Stimulated activated memory B cell treated with anti-CD40 and anti-IgM and Interleukin-4, amounts not matched to agents 10 μg/mL and 1 μg/mL and 100 μg/mL, for 72 hours (primary cell): Measurements from ENCODE around the gene SLCO4C1.

Source experiments
- ATAC-seq: fragments of 150-1000 bp; cut with Tn5 transposase; 2 replicates; pipeline ENCODE4 v1.10.0; 2021
- H3K27ac Mint-ChIP-seq: one replicate; pipeline ENCODE4 v1.8.0; 2022; ENCODE audit warnings: mild to moderate bottlenecking, mixed read lengths
- H3K27me3 Mint-ChIP-seq: one replicate; pipeline ENCODE4 v1.8.0; 2022; ENCODE audit warnings: mixed read lengths
- H3K36me3 Mint-ChIP-seq: one replicate; pipeline ENCODE4 v1.8.0; 2022; ENCODE audit warnings: mixed read lengths
- H3K4me1 Mint-ChIP-seq: one replicate; pipeline ENCODE4 v1.8.0; 2022; ENCODE audit warnings: mixed read lengths
- H3K4me3 Mint-ChIP-seq: one replicate; pipeline ENCODE4 v1.8.0; 2022; ENCODE audit warnings: mild to moderate bottlenecking, moderate library complexity, mixed read lengths
- H3K9me3 Mint-ChIP-seq: one replicate; pipeline ENCODE4 v1.8.0; 2022; ENCODE audit warnings: mixed read lengths

SLCO4C1 gene

GRCh38 chr5:102286476-102286875 is 9.6 kb downstream of the SLCO4C1 start:
- H3K4me1 Mint-ChIP-seq = peaks cover 23% of the 10 kb centered on the region
- ATAC-seq = no peak
- no peaks in the 10 kb centered on the region for H3K36me3 Mint-ChIP-seq
- H3K27me3 Mint-ChIP-seq = no peaks in the 10 kb centered on the region
- no peak overlapping the region for H3K4me3 Mint-ChIP-seq
- no peaks in the 10 kb centered on the region for H3K9me3 Mint-ChIP-seq
- no peak overlapping the region for H3K27ac Mint-ChIP-seq

- no peaks in the 10 kb centered on the region for H3K27me3 Mint-ChIP-seq
- H3K4me1 Mint-ChIP-seq = peaks cover 23% of the 10 kb centered on the region
- no peak overlapping the region for H3K27ac Mint-ChIP-seq
- no peak overlapping the region for H3K4me3 Mint-ChIP-seq
- H3K36me3 Mint-ChIP-seq = no peaks in the 10 kb centered on the region
- ATAC-seq = no peak
- H3K9me3 Mint-ChIP-seq = no peaks in the 10 kb centered on the region
Observed at GRCh38 chr5:102283102-102283797, 12.8 kb downstream of the SLCO4C1 start.

GRCh38 chr5:102279711-102280110 is 16.4 kb downstream of the SLCO4C1 start:
- no peaks in the 10 kb centered on the region for H3K36me3 Mint-ChIP-seq
- no peak overlapping the region for H3K27ac Mint-ChIP-seq
- H3K4me1 Mint-ChIP-seq = peaks cover 10% of the 10 kb centered on the region
- ATAC-seq = no peak
- H3K4me3 Mint-ChIP-seq = no peak overlapping the region
- H3K27me3 Mint-ChIP-seq = no peaks in the 10 kb centered on the region
- H3K9me3 Mint-ChIP-seq = no peaks in the 10 kb centered on the region

- Mint-ChIP-seq H3K27ac (no peak overlapping the region), H3K27me3 (no peaks in the 10 kb centered on the region), H3K4me1 (no peaks in the 10 kb centered on the region), H3K9me3 (no peaks in the 10 kb centered on the region), H3K36me3 (no peaks in the 10 kb centered on the region), H3K4me3 (no peak overlapping the region)
- no peak for ATAC-seq
Observed at GRCh38 chr5:102278231-102278630, 17.9 kb downstream of the SLCO4C1 start.

- no peak for ATAC-seq
Observed at GRCh38 chr5:102277144-102277543, 18.9 kb downstream of the SLCO4C1 start.

GRCh38 chr5:102271759-102272158 is 24.3 kb downstream of the SLCO4C1 start:
- peaks cover 20% of the 10 kb centered on the region for H3K9me3 Mint-ChIP-seq
- no peak for ATAC-seq
- H3K27ac Mint-ChIP-seq = no peak overlapping the region
- no peaks in the 10 kb centered on the region for H3K27me3 Mint-ChIP-seq
- H3K36me3 Mint-ChIP-seq = peaks cover 9% of the 10 kb centered on the region
- no peak overlapping the region for H3K4me3 Mint-ChIP-seq
- no peaks in the 10 kb centered on the region for H3K4me1 Mint-ChIP-seq

More at GRCh38 chr5:102277144-102277543, 18.9 kb downstream of the SLCO4C1 start:
- H3K4me1 Mint-ChIP-seq = no peaks in the 10 kb centered on the region
- H3K9me3 Mint-ChIP-seq = no peaks in the 10 kb centered on the region
- no peak overlapping the region for H3K27ac Mint-ChIP-seq
- H3K4me3 Mint-ChIP-seq = no peak overlapping the region
- H3K27me3 Mint-ChIP-seq = no peaks in the 10 kb centered on the region
- H3K36me3 Mint-ChIP-seq = no peaks in the 10 kb centered on the region

- peaks cover 20% of the 10 kb centered on the region for H3K9me3 Mint-ChIP-seq
- H3K36me3 Mint-ChIP-seq = peaks cover 9% of the 10 kb centered on the region
- H3K4me3 Mint-ChIP-seq = no peak overlapping the region
- ATAC-seq = no peak
- no peaks in the 10 kb centered on the region for H3K4me1 Mint-ChIP-seq
- no peak overlapping the region for H3K27ac Mint-ChIP-seq
- no peaks in the 10 kb centered on the region for H3K27me3 Mint-ChIP-seq
Observed at GRCh38 chr5:102270036-102270435, 26.0 kb downstream of the SLCO4C1 start.

- Mint-ChIP-seq H3K4me1 (no peaks in the 10 kb centered on the region), H3K36me3 (no peaks in the 10 kb centered on the region), H3K27ac (no peak overlapping the region), H3K27me3 (no peaks in the 10 kb centered on the region), H3K4me3 (no peak overlapping the region), H3K9me3 (peaks cover 3% of the 10 kb centered on the region)
- no peak for ATAC-seq
Observed at GRCh38 chr5:102262688-102263087, 33.4 kb downstream of the SLCO4C1 start.

GRCh38 chr5:102249381-102249780 is 46.7 kb downstream of the SLCO4C1 start:
- Mint-ChIP-seq H3K4me1 (no peaks in the 10 kb centered on the region), H3K27me3 (no peaks in the 10 kb centered on the region), H3K27ac (no peak overlapping the region), H3K36me3 (no peaks in the 10 kb centered on the region), H3K9me3 (no peaks in the 10 kb centered on the region), H3K4me3 (no peak overlapping the region)
- no peak for ATAC-seq

GRCh38 chr5:102243213-102243612 is 52.9 kb downstream of the SLCO4C1 start:
- no peaks in the 10 kb centered on the region for H3K36me3 Mint-ChIP-seq
- no peak overlapping the region for H3K4me3 Mint-ChIP-seq
- H3K27ac Mint-ChIP-seq = no peak overlapping the region
- no peaks in the 10 kb centered on the region for H3K4me1 Mint-ChIP-seq
- ATAC-seq = no peak
- no peaks in the 10 kb centered on the region for H3K9me3 Mint-ChIP-seq
- no peaks in the 10 kb centered on the region for H3K27me3 Mint-ChIP-seq

- Mint-ChIP-seq H3K36me3 (no peaks in the 10 kb centered on the region), H3K4me3 (no peak overlapping the region), H3K4me1 (no peaks in the 10 kb centered on the region), H3K27me3 (no peaks in the 10 kb centered on the region), H3K27ac (no peak overlapping the region), H3K9me3 (no peaks in the 10 kb centered on the region)
- no peak for ATAC-seq
Observed at GRCh38 chr5:102241809-102242421, 54.2 kb downstream of the SLCO4C1 start.

GRCh38 chr5:102231693-102232619 is 64.1 kb downstream of the SLCO4C1 start:
- Mint-ChIP-seq H3K27me3 (no peaks in the 10 kb centered on the region), H3K4me3 (no peak overlapping the region), H3K4me1 (no peaks in the 10 kb centered on the region), H3K9me3 (no peaks in the 10 kb centered on the region), H3K27ac (no peak overlapping the region), H3K36me3 (no peaks in the 10 kb centered on the region)
- no peak for ATAC-seq

- Mint-ChIP-seq H3K36me3 (no peaks in the 10 kb centered on the region), H3K4me1 (no peaks in the 10 kb centered on the region), H3K9me3 (no peaks in the 10 kb centered on the region), H3K4me3 (no peak overlapping the region), H3K27me3 (no peaks in the 10 kb centered on the region), H3K27ac (no peak overlapping the region)
- no peak for ATAC-seq
Observed at GRCh38 chr5:102229685-102230084, 66.4 kb downstream of the SLCO4C1 start.

- H3K27ac Mint-ChIP-seq = no peak overlapping the region
- no peak overlapping the region for H3K4me3 Mint-ChIP-seq
- no peaks in the 10 kb centered on the region for H3K27me3 Mint-ChIP-seq
- H3K9me3 Mint-ChIP-seq = no peaks in the 10 kb centered on the region
- H3K36me3 Mint-ChIP-seq = no peaks in the 10 kb centered on the region
- ATAC-seq = no peak
- no peaks in the 10 kb centered on the region for H3K4me1 Mint-ChIP-seq
Observed at GRCh38 chr5:102226321-102226720, 69.8 kb downstream of the SLCO4C1 start.
